ENCODE measurements around the gene GRIN3B.

GRIN3B gene

GRCh38 chr19:1046836-1047695 lies 46.8 kb downstream of the GRIN3B start:
- DNase-seq, result no peak

- no peak for DNase-seq
Observed at GRCh38 chr19:1047696-1048147, 47.5 kb downstream of the GRIN3B start.

GRCh38 chr19:1049106-1049505 lies 48.9 kb downstream of the GRIN3B start:
- DNase-seq, result no peak

GRCh38 chr19:1049800-1050199 lies 49.6 kb downstream of the GRIN3B start:
- DNase-seq, result no peak

- no peak for DNase-seq
Observed at GRCh38 chr19:1050989-1051788, 51.0 kb downstream of the GRIN3B start.

GRCh38 chr19:1051791-1052190 lies 51.6 kb downstream of the GRIN3B start:
- DNase-seq, result no peak

GRCh38 chr19:1052349-1052975 lies 52.2 kb downstream of the GRIN3B start:
- no peak for DNase-seq

GRCh38 chr19:1053176-1054101 lies 53.2 kb downstream of the GRIN3B start:
- no peak for DNase-seq

- DNase-seq, result no peak
Observed at GRCh38 chr19:1054102-1055027, 54.1 kb downstream of the GRIN3B start.

- DNase-seq, result no peak
Observed at GRCh38 chr19:1055028-1055425, 54.8 kb downstream of the GRIN3B start.

- DNase-seq, result no peak
Observed at GRCh38 chr19:1055886-1056620, 55.8 kb downstream of the GRIN3B start.

GRCh38 chr19:1057176-1057855 lies 57.1 kb downstream of the GRIN3B start:
- no peak for DNase-seq

GRCh38 chr19:1058112-1058511 lies 57.9 kb downstream of the GRIN3B start:
- no peak for DNase-seq

All from SHP77 treated with DMSO at 0.1 percent for 48 hours (cell line).